ENCODE results near the gene ODAD3. TPM values are rescaled to one million over a fixed set of nuclear protein-coding genes. Genes with fewer than 3 reads are reported as not detected.

Gene ODAD3
- total and polyA plus RNA-seq, 2 donors (not counting 1 experiment from before 2014, with no cell fraction given): 0.18 to 0.62 TPM

DNA sequence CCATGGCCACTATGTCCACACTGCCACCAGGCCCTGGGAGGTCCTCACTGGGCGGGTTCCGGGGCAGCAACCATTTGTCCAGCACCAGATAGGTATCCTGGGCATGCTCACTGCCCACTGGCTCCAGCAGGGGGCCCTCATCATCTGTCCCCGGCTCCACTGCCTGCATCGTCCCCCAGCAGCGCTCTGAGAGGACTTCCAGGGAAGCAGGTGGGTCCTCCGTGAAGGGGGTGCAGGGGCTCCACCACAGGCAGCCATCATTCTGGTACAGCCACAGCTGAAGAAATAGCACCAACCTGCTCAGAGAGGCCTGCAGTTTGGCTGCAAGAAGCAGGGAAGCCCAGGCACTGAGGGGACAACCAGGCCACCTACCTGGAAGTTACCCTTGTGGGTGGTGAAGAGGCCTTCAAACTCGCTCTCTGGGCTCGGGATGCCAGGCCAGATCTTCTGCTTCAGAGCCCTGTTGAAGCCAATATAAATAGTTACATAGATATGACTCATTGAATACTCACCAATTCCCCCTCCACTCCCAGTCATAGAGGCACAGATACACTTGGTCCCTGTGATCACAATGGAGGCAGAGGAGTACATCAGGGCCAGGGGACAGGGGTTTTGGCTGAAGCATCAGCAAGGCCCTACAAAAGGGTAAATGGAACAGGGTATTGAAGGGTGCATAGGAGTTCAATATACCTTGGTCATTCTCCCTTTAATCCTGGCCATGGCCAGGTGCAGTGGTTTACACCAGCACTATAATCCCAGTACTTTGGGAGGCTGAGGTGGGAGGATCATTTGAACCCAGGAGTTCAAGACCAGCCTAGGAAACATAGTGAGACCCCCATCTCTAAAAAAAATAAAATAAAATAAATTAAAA is 56.4 kb downstream of the ODAD3 start:
- intact Hi-C loops (cut with micrococcal nuclease): loop anchor here (10.0 kb wide), 1 partner anchor 1564 kb away; the partner anchor contains the start of gene FBXL12
- DNase-seq: peak; percentile 44
- Mint-ChIP-seq H3K4me1 (peaks cover 39% of the 10 kb centered on the region), H3K27me3 (no peaks in the 10 kb centered on the region), H3K9me3 (ENCODE audit: insufficient read depth) (no peaks in the 10 kb centered on the region), H3K27ac (no peak overlapping the region), H3K4me3 (no peak overlapping the region)
- 67% methylated on average over 6 of the region's 8 CpGs for WGBS (ENCODE audit: insufficient coverage)
- ChIA-PET POLR2A (no interaction called here), CTCF (interaction anchor here (1.3 to 4.6 kb wide), 5 partner anchors 10 to 104 kb away, joined by 4 to 41 read pairs (median 23); partner anchors contain the start of gene RGL3)
- H3K4me1 ChIP-seq (ENCODE audit: control insufficient read depth in 2 of 2, insufficient read depth in 2 of 2, low read length in 2 of 2): peaks cover 52 to 64% of the 10 kb centered on the region in 2 donors
- TF ChIP-seq, protein P1, sequence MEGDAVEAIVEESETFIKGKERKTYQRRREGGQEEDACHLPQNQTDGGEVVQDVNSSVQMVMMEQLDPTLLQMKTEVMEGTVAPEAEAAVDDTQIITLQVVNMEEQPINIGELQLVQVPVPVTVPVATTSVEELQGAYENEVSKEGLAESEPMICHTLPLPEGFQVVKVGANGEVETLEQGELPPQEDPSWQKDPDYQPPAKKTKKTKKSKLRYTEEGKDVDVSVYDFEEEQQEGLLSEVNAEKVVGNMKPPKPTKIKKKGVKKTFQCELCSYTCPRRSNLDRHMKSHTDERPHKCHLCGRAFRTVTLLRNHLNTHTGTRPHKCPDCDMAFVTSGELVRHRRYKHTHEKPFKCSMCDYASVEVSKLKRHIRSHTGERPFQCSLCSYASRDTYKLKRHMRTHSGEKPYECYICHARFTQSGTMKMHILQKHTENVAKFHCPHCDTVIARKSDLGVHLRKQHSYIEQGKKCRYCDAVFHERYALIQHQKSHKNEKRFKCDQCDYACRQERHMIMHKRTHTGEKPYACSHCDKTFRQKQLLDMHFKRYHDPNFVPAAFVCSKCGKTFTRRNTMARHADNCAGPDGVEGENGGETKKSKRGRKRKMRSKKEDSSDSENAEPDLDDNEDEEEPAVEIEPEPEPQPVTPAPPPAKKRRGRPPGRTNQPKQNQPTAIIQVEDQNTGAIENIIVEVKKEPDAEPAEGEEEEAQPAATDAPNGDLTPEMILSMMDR (IDR thresholded peaks at IDR 0.05): peak; percentile 30
- TF ChIP-seq EZH2 (IDR thresholded peaks at IDR 0.05; ENCODE audit: borderline replicate concordance, insufficient read depth, low read depth, low read length, poor library complexity, severe bottlenecking): no peak
- no peak for ATAC-seq (ENCODE audit: low read depth)
- H3K9ac ChIP-seq (ENCODE audit: low read length): no peak overlapping the region
- H3K79me2 ChIP-seq (ENCODE audit: control insufficient read depth, insufficient read depth, low read length): peaks cover 16% of the 10 kb centered on the region
- no peak overlapping the region for H3K4me2 ChIP-seq (replicated peaks; ENCODE audit: low read depth, low read length, poor library complexity, severe bottlenecking)
- no peak overlapping the region for H2AFZ ChIP-seq (ENCODE audit: insufficient read depth, low read depth, low read length, poor library complexity, severe bottlenecking)
- H3K9me3 ChIP-seq (ENCODE audit: control extremely low read depth in 1 of 3, control insufficient read depth in 2 of 3, insufficient read depth in 1 of 3, low read length in 2 of 3): peaks cover 0 to 11% (median 0%) of the 10 kb centered on the region in 3 donors
- H3K36me3 ChIP-seq (replicated peaks in 1 of 2; ENCODE audit: control extremely low read depth in 1 of 2, control insufficient read depth in 1 of 2, extremely low read depth in 1 of 2, insufficient read depth in 2 of 2, low read length in 1 of 2): no peaks in the 10 kb centered on the region
- no peak overlapping the region for H3K4me3 ChIP-seq (ENCODE audit: control extremely low read depth in 1 of 5, extremely low read depth in 1 of 5, insufficient read depth in 1 of 5, low read depth in 2 of 5, low read length in 4 of 5)
- no peaks in the 10 kb centered on the region for H4K20me1 ChIP-seq (ENCODE audit: control insufficient read depth, insufficient read depth, low read length, poor library complexity, severe bottlenecking)
- peaks cover 0 to 6% (median 2%) of the 10 kb centered on the region in 4 experiments for H3K27me3 ChIP-seq (replicated peaks in 1 of 4; ENCODE audit: control extremely low read depth in 1 of 4, control insufficient read depth in 3 of 4, insufficient read depth in 4 of 4, low read length in 3 of 4)
- H3K27ac ChIP-seq (ENCODE audit: low read length in 2 of 2): no peak overlapping the region

DNA sequence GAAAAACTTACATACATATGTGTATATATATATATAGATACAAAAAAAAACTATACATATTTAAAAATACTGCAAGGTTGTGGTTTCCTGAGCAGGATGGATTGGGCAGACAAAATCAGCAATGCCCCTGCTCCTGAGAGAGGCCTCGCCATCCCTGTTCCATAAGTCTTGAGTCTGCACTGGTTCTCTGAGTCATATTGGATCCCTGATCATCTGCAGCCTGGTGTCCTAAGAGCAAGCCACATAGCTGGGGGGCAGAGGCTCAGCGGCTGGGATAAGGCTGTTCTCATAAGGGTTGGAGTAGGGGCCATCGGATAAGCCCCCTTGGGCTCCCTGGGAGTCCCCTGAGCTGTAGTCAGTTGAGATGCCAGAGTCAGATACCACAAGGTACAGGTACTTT is 57.2 kb downstream of the ODAD3 start:
- no peaks in the 10 kb centered on the region for H3K27me3 Mint-ChIP-seq
- H3K4me2 ChIP-seq (replicated peaks; ENCODE audit: low read depth, low read length, poor library complexity, severe bottlenecking): no peak overlapping the region
- H3K27me3 ChIP-seq (replicated peaks in 1 of 4; ENCODE audit: control extremely low read depth in 1 of 4, control insufficient read depth in 3 of 4, insufficient read depth in 4 of 4, low read length in 3 of 4): peaks cover 0 to 6% (median 1%) of the 10 kb centered on the region in 4 experiments
- no peak overlapping the region for H3K4me3 ChIP-seq (ENCODE audit: control extremely low read depth in 1 of 5, extremely low read depth in 1 of 5, insufficient read depth in 1 of 5, low read depth in 2 of 5, low read length in 4 of 5)
- H2AFZ ChIP-seq (ENCODE audit: insufficient read depth, low read depth, low read length, poor library complexity, severe bottlenecking): no peak overlapping the region
- WGBS (ENCODE audit: insufficient coverage): 97% methylated on average over 3 of the region's 3 CpGs
- H3K36me3 ChIP-seq (replicated peaks in 1 of 2; ENCODE audit: control extremely low read depth in 1 of 2, control insufficient read depth in 1 of 2, extremely low read depth in 1 of 2, insufficient read depth in 2 of 2, low read length in 1 of 2): no peaks in the 10 kb centered on the region
- H3K4me1 ChIP-seq (ENCODE audit: control insufficient read depth in 2 of 2, insufficient read depth in 2 of 2, low read length in 2 of 2): peaks cover 45 to 57% of the 10 kb centered on the region in 2 donors
- peaks cover 0 to 9% (median 0%) of the 10 kb centered on the region in 3 donors for H3K9me3 ChIP-seq (ENCODE audit: control extremely low read depth in 1 of 3, control insufficient read depth in 2 of 3, insufficient read depth in 1 of 3, low read length in 2 of 3)
- H3K4me1 Mint-ChIP-seq: peaks cover 38% of the 10 kb centered on the region
- ATAC-seq (ENCODE audit: low read depth) (no peak), DNase-seq (no peak)
- H3K9me3 Mint-ChIP-seq (ENCODE audit: insufficient read depth): no peaks in the 10 kb centered on the region
- TF ChIP-seq EZH2 (IDR thresholded peaks at IDR 0.05; ENCODE audit: borderline replicate concordance, insufficient read depth, low read depth, low read length, poor library complexity, severe bottlenecking): no peak
- TF ChIP-seq, protein P1 (IDR thresholded peaks at IDR 0.05): no peak
- no peak overlapping the region for H3K4me3 Mint-ChIP-seq
- ChIA-PET POLR2A (no interaction called here), CTCF (interaction anchor here (0.7 to 4.6 kb wide), 9 partner anchors 9 to 105 kb away, joined by 3 to 37 read pairs (median 4); no protein-coding TSS in a partner anchor)
- intact Hi-C loops (cut with micrococcal nuclease): loop anchor here (10.0 kb wide), 1 partner anchor 1563 kb away; the partner anchor contains the start of gene FBXL12
- peak overlapping the region; percentile 67 for H3K27ac Mint-ChIP-seq
- no peak overlapping the region for H3K9ac ChIP-seq (ENCODE audit: low read length)
- H4K20me1 ChIP-seq (ENCODE audit: control insufficient read depth, insufficient read depth, low read length, poor library complexity, severe bottlenecking): no peaks in the 10 kb centered on the region
- H3K27ac ChIP-seq (ENCODE audit: low read length in 2 of 2): no peak overlapping the region
- peaks cover 16% of the 10 kb centered on the region for H3K79me2 ChIP-seq (ENCODE audit: control insufficient read depth, insufficient read depth, low read length)
